Measurements from ENCODE around the gene LTBP1. TPM values are rescaled to one million over a fixed set of nuclear protein-coding genes. Genes with fewer than 3 reads are reported as not detected.
"Not testable (repeated sequence)": the region's sequence is repeated elsewhere in the genome, so short reads cannot be mapped to it uniquely, and the experiment has no call there.

The LTBP1 gene
- total RNA-seq, 1 donor from 2014 or later = 0.07 TPM

GRCh38 chr2:33381301-33381858, 434.6 kb downstream of the LTBP1 start:
- Mint-ChIP-seq H3K36me3 (ENCODE audit: low read depth) (no peaks in the 10 kb centered on the region), H3K9me3 (peaks cover 2% of the 10 kb centered on the region), H3K27me3 (no peaks in the 10 kb centered on the region), H3K4me1 (peaks cover 17% of the 10 kb centered on the region), H3K27ac (no peak overlapping the region), H3K4me3 (no peak overlapping the region)
- no peak for ATAC-seq (ENCODE audit: low read depth)
- CTCF ChIA-PET = interaction anchor here (0.8 kb wide), 1 partner anchor 202 kb away, joined by 4 read pairs; no protein-coding TSS in a partner anchor
- DNase-seq = no peak
- POLR2A ChIA-PET = no interaction called here
- TF ChIP-seq CTCF (IDR thresholded peaks at IDR 0.05) = no peak
- intact Hi-C loops (cut with micrococcal nuclease) = no loop called here

GRCh38 chr2:33383855-33384598, 437.3 kb downstream of the LTBP1 start:
- ATAC-seq (ENCODE audit: low read depth) = no peak
- Mint-ChIP-seq H3K4me3 (no peak overlapping the region), H3K9me3 (peaks cover 2% of the 10 kb centered on the region), H3K36me3 (ENCODE audit: low read depth) (no peaks in the 10 kb centered on the region), H3K4me1 (peaks cover 17% of the 10 kb centered on the region), H3K27ac (no peak overlapping the region), H3K27me3 (no peaks in the 10 kb centered on the region)
- ChIA-PET CTCF (no interaction called here), POLR2A (no interaction called here)
- intact Hi-C loops (cut with micrococcal nuclease) = no loop called here
- no peak for DNase-seq
- no peak for TF ChIP-seq CTCF (IDR thresholded peaks at IDR 0.05)

GRCh38 chr2:33384599-33384961, 437.8 kb downstream of the LTBP1 start:
- intact Hi-C loops (cut with micrococcal nuclease) = no loop called here

GRCh38 chr2:33388996-33389395, 442.2 kb downstream of the LTBP1 start:
- Mint-ChIP-seq H3K36me3 (ENCODE audit: low read depth) (no peaks in the 10 kb centered on the region), H3K27ac (no peak overlapping the region), H3K4me1 (no peaks in the 10 kb centered on the region), H3K9me3 (no peaks in the 10 kb centered on the region), H3K27me3 (no peaks in the 10 kb centered on the region), H3K4me3 (no peak overlapping the region)
- no peak for ATAC-seq (ENCODE audit: low read depth)
- intact Hi-C loops (cut with micrococcal nuclease) = no loop called here
- ChIA-PET POLR2A (no interaction called here), CTCF (no interaction called here)
- DNase-seq = no peak
- no peak for TF ChIP-seq CTCF (IDR thresholded peaks at IDR 0.05)

More at GRCh38 chr2:33384599-33384961, 437.8 kb downstream of the LTBP1 start:
- DNase-seq (no peak), ATAC-seq (ENCODE audit: low read depth) (no peak)
- ChIA-PET POLR2A (no interaction called here), CTCF (no interaction called here)
- Mint-ChIP-seq H3K27me3 (no peaks in the 10 kb centered on the region), H3K36me3 (ENCODE audit: low read depth) (no peaks in the 10 kb centered on the region), H3K4me1 (peaks cover 14% of the 10 kb centered on the region), H3K27ac (no peak overlapping the region), H3K9me3 (peaks cover 2% of the 10 kb centered on the region), H3K4me3 (no peak overlapping the region)
- TF ChIP-seq CTCF (IDR thresholded peaks at IDR 0.05) = no peak

- CTCF ChIA-PET = interaction anchor here (1.6 kb wide), 1 partner anchor 9 kb away, joined by 3 read pairs; no protein-coding TSS in a partner anchor
- intact Hi-C loops (cut with micrococcal nuclease); DNase-seq; H3K27me3 Mint-ChIP-seq; ATAC-seq (ENCODE audit: low read depth); H3K4me3 Mint-ChIP-seq; H3K36me3 Mint-ChIP-seq (ENCODE audit: low read depth); H3K9me3 Mint-ChIP-seq; H3K27ac Mint-ChIP-seq; H3K4me1 Mint-ChIP-seq; POLR2A ChIA-PET: not testable (repeated sequence)
Measured at GRCh38 chr2:33389695-33390094, 442.9 kb downstream of the LTBP1 start.

Measured in activated B cell treated with CpG ODN at 0.5 μM for 24 hours (primary cell).